GM18517 (cell line): ENCODE measurements around the gene RABL6.

Experiments used
- ATAC-seq: cut with Tn5 transposase; IDR thresholded peaks from one replicate; pipeline ENCODE4 v1.9.1; 2021; ENCODE audit warnings: mild to moderate bottlenecking, moderate library complexity; ENCODE audit not compliant: unreplicated experiment

Gene RABL6

DNA sequence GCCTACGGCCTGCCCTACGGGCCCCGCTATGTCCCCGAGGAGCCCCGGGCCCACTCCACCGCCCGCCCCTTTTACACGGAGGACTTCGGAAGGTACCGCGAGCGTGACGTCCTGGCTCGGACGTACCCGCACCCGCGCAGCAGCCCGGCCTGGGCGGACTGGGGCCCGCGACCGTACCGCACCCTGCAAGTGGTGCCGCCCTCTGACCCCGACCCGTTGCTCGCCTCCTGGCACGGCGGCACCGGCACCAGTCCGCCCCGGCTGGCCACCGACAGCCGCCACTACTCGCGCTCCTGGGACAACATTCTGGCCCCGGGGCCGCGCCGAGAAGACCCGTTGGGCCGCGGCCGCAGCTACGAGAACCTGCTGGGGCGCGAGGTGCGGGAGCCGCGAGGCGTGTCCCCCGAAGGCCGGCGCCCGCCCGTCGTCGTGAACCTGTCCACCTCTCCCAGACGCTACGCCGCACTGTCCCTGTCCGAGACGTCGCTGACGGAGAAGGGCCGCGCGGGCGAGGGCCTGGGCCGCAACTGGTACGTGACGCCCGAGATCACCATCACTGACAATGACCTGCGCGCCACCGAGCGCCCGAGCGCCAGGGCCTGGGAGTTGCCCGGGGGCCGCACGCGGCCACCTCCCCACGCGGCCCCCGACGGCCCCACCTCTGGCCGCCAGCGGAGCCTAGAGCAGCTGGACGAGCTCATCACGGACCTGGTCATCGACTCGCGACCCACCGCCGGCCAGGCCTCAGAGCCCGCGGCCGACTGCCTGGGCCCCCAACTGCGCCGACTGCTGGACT lies 37.9 kb downstream of the RABL6 start:
- ATAC-seq = no peak

DNA sequence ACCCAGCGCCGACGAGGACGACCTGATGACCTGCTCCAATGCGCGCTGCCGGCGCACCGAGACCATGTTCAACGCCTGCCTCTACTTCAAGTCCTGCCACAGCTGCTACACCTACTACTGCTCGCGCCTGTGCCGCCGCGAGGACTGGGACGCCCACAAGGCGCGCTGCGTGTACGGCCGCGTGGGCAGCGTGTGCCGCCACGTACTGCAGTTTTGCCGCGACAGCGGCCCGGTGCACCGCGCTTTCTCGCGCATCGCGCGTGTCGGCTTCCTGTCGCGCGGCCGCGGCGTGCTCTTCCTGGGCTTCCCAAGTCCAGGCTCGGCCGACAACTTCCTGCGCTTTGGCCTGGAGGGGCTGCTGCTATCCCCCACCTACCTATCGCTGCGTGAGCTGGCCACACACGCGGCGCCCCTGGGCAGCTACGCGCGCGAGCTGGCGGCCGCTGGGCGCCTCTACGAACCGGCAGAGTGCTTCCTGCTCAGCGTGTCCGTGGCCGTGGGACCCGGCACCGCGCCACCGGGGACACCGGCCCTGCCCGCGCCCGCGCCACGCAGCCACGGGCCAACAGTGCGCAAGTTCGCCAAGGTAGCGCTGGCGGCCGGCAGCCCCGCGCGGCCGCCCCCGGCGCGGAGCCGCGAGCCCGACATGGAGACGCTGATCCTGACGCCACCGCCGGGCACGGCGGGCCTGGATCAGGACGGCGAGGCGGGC lies 38.8 kb downstream of the RABL6 start:
- no peak for ATAC-seq

GRCh38 chr9:136847088-136847825 lies 39.5 kb downstream of the RABL6 start:
- ATAC-seq = no peak

- ATAC-seq = no peak
These were observed 40.2 kb downstream of the RABL6 start for GRCh38 chr9:136847826-136848392.

DNA sequence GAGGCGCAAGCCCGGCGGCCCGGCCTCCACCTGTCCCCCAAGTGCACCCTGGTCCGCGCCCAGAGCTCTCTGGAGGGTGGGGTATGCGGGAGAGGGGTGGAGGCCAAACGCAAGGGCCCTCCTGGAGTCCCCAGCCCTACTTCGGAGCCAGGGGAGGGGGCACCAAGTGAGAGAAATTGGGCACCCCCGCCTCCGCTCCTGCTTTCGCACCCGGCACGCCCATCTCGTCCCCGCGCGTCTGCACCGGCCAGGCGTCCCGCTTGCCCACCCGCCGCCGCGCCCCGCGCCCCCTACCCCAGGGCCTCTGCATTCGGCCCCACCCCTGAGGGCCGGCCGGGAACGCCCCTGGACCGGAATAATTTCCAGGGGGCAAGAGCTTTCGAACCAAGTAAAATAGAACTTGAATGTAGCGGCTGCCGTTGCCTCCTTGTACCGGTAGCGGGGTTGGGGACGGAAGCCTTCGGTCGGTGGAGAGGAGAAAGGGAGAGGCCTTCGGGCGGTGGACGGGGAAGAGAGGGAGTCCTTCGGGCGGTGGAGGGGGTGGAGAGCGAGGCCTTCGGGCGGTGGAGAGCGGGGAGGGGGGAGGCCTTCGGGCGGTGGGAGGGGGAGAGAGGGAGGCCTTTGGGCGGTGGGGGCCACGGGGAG lies 40.8 kb downstream of the RABL6 start:
- no peak for ATAC-seq

- ATAC-seq = peak; percentile 77
These were observed 41.6 kb downstream of the RABL6 start, which contains the start of gene PHPT1 for GRCh38 chr9:136849038-136849959. Gene PHPT1 (plus strand): TSS chr9:136849409. CDS start chr9:136849431, 22 bp downstream.

GRCh38 chr9:136849960-136850865 lies 42.5 kb downstream of the RABL6 start:
- no peak for ATAC-seq

DNA sequence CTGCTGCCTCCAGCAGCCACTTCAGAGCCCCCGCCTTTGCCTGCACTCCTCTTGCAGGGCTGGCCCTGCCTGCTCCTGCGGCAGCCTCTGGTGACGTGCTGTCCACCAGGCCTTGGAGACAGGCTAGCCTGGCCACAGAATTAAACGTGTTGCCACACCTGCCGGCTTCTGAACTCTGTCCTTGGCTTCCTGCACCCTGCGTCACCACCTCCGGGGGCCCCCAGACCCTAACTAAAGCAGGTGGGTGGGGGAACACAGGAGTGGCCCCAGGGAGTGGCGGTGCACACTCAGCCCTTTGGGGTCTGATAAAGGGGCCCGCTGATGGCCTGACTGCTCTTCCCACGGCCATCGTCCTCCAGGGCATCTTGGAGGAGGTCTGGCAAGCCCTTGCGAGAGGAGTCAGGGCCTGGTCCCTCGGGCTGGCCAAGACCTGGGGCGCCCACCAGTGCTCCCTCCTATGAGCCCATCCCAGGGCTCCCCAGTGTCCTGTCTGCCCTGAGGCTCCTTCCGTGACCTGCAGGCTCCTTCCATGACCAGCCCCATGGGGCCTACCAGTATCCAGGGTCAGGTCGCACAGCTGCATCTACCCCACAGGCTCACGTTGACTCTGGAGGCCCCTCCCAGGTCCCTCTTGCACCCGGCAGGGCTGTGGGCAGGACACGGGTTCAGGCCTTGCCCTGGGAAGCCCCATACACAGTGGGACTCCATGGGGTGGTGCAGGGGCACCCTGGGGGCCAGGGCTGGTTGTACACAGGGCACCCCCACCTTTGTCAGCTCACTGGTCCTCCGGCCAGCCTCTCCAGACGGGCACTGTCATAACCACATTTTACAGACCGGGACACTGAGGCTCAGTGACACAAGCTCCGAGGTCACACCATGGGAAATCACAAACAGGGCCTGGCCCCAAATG lies 43.4 kb downstream of the RABL6 start:
- no peak for ATAC-seq

- ATAC-seq = no peak
These were observed 44.4 kb downstream of the RABL6 start, which contains the start of gene MAMDC4 for GRCh38 chr9:136851941-136852663. Gene MAMDC4 (plus strand): TSS chr9:136852346. CDS start chr9:136852417, 71 bp downstream.

GRCh38 chr9:136852664-136853595 lies 45.2 kb downstream of the RABL6 start:
- no peak for ATAC-seq

DNA sequence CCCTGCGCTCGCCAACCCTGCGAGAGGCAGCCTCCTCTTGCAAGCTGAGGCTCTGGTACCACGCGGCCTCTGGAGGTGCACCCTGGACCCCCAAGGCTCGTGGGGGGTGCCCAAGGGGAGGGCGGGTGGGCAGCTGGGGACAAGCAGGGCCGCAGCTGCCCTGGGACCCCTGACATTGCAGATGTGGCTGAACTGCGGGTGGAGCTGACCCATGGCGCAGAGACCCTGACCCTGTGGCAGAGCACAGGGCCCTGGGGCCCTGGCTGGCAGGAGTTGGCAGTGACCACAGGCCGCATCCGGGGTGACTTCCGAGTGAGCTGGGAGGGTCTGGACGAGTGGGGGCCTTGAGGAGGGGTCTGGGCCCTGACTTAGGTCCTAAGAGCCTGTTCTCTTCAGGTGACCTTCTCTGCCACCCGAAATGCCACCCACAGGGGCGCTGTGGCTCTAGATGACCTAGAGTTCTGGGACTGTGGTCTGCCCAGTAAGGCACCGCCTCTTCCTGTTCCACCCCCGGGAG lies 45.9 kb downstream of the RABL6 start:
- no peak for ATAC-seq

GRCh38 chr9:136854113-136854841 lies 46.5 kb downstream of the RABL6 start:
- no peak for ATAC-seq

- ATAC-seq = no peak
These were observed 47.2 kb downstream of the RABL6 start for GRCh38 chr9:136854842-136855460.

- ATAC-seq = no peak
These were observed 47.8 kb downstream of the RABL6 start for GRCh38 chr9:136855461-136856078.
